GM18868 (cell line): Measurements from ENCODE around the gene RIOK1.
"Not testable (repeated sequence)": the region's sequence is repeated elsewhere in the genome, so short reads cannot be mapped to it uniquely, and the experiment has no call there.

Experiments
- ATAC-seq: cut with Tn5 transposase; IDR thresholded peaks from one replicate; pipeline ENCODE4 v1.9.1; 2021; ENCODE audit warnings: mild to moderate bottlenecking, moderate library complexity; ENCODE audit not compliant: unreplicated experiment

The RIOK1 gene

GRCh38 chr6:7439228-7439627 is 49.6 kb downstream of the RIOK1 start:
- no peak for ATAC-seq

- ATAC-seq, result no peak
Measured at GRCh38 chr6:7440476-7440875, 50.9 kb downstream of the RIOK1 start.

GRCh38 chr6:7441048-7441775 is 51.6 kb downstream of the RIOK1 start:
- ATAC-seq, result no peak

GRCh38 chr6:7442467-7442866 is 52.9 kb downstream of the RIOK1 start:
- no peak for ATAC-seq

GRCh38 chr6:7445101-7445500 is 55.5 kb downstream of the RIOK1 start:
- no peak for ATAC-seq

- no peak for ATAC-seq
Measured at GRCh38 chr6:7445885-7446461, 56.4 kb downstream of the RIOK1 start.

DNA sequence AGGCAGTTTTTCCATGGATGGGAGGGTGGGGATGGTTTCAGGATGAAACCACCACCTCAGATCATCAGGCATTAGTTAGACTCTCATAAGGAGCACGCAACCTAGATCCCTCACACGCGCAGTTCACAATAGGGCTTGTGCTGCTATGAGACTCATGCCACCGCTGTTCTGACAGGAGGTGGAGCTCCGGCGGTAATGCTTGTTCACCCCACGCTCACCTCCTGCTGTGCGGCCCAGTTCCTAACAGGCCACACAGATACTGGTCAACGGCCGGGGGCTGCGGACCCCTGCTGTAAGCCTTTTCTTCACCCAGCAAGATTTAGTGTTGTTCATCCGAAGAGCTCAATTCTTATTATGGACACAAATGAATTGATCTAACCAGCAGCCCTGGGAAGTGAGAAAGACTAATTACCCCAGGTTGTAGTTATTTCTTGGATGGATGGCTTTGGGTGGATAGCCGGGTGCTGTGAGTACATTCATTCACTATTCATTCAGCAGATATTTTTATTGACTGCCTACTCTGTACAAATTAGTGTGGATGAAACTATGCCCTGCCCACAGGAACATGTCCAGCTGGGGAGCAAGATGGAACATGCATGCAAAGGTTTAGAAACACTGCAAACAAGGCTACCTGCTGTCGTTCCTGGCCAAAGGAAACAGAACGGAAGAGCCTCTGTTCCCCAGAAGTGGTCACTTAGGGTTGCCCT is 57.2 kb downstream of the RIOK1 start:
- ATAC-seq, result no peak

- no peak for ATAC-seq
Measured at GRCh38 chr6:7448232-7448631, 58.6 kb downstream of the RIOK1 start.

DNA sequence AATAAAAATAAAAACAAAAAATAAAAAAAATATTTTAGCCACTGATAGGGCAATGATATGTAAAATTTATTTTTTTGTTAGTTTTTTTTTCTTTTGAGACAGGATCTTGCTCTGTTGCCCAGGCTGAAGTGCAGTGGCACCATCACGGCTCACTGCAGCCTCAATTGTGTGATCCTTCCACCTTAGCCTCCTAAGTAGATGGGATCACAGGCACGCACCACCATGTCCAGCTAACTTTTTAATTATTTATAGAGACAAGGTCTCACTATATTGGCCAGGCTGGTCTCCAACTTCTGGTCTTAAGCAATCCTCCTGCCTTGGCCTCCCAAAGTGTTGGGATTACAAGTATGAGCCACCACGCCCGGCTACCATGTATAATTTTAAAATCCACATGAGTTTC is 59.4 kb downstream of the RIOK1 start:
- ATAC-seq, result no peak

- no peak for ATAC-seq
Measured at GRCh38 chr6:7451326-7451725, 61.7 kb downstream of the RIOK1 start.

DNA sequence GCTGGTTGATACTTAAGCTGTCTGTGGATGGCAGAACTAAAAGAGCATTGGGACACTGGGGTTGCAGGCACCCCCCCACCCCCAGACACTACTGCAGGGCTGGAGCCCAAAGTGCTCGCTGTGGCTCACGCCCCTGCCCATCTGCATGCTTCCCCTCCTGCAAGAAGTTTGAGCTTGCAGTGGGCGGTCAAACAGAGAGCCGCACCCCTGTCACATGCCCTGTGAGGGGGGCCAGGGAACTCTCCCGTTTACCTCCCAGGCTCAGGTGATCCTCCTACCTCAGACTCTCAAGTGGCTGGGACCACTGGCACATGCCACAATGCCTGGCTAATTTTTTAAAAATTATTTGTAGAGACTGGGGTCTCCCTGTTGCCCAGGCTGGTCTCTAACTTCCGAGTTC is 63.3 kb downstream of the RIOK1 start:
- ATAC-seq, result no peak

DNA sequence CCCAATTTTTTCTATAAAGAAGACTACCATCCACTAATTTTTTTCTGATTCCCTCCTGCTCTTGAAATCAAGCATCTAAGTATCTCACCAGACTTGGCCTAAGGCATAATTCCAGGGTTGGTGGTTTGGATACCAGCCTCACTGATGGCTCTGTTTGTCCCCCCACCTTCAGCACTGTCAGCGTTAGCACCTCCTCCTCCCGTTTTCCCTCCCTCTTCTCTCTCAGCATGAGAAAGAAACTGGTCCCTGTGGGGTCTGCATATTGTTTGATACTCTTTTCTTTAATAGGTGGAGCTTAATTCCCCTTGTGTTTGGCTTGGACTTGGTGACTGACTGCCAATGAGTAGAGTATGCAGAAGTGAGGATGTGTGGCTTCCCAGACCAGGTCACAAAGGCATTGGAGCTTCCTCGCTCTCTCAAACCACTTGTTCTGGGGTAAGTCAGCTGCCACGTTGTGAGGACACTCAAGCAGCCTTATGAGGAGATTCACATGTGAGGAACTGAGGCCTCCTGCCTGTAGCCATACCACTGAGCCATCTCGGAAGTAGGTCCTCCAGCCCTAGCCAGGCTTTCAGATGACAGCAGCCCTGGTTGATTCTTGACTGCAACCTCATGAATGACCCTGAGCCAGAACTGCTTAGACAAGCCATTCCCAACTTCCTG is 65.2 kb downstream of the RIOK1 start:
- no peak for ATAC-seq

- not testable (repeated sequence) for ATAC-seq
Measured at GRCh38 chr6:7456302-7456701, 66.7 kb downstream of the RIOK1 start.

GRCh38 chr6:7461416-7461815 is 71.8 kb downstream of the RIOK1 start:
- ATAC-seq, result no peak

DNA sequence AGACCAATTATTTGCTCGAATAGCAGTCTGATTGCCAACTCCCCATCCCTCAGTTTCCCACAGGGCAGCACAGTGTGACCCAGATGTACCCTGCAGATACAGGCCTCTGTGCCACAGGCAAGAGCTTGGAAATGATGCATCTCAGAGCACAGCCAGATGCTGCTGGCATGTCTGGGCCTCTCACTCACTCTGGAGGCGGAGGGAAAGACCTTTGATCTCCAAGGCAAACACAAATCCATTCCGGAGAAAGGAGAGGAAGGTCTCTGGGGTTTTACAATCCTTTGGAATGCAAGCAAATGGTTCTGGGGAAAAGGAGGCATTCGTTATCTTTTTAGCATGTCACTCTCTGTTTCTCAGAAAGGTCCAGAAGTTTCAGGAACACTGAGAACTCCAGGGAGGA is 74.2 kb downstream of the RIOK1 start:
- ATAC-seq, result no peak

DNA sequence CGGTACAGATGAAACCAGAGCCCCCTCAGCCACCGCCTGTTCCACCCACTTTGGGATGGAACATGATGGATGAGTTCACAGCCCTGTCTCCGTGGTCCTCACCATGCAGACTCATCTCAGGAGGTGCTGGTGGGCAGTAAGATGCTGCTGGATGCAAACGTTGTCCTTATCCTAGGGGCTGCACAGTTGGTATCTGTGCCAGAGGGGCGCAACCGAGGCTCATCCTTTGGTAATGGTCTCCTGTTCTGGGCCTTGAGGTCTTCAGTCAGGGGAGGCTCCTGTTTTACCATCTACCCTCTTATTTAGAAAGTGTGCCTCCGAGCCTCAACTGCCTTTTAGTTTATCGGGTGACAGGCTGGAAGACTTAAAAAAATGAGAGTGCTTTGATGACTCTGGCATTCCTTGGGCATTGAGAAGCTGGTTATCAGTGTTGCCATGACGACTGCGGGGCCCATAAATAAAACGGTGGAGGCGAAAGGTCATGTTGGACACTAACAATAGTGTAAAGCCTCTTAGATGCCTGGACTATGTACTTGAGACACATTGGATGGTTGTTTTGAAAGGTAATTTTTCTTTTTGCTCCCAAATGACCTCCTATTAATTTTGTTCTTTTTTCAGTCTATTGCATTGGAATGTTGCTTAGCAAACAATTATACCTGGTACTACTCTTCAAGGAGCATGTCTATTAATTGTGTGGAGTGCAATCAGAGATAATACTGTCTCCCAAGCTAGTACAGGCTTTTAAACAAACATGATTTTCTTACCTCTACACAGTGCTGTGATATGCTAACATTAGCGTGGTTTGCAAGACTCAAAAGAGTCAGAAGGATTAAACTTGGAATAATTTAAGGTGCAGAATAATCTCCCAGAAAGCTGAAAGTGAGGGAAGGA is 77.6 kb downstream of the RIOK1 start:
- no peak for ATAC-seq
